GM21576 (cell line): ENCODE measurements around the gene HPS6.
"Not testable (repeated sequence)": the region's sequence is repeated elsewhere in the genome, so short reads cannot be mapped to it uniquely, and the experiment has no call there.

ENCODE experiments used
- ATAC-seq: cut with Tn5 transposase; IDR thresholded peaks from one replicate; pipeline ENCODE4 v1.9.1; 2021; ENCODE audit warnings: mild to moderate bottlenecking, moderate library complexity; ENCODE audit not compliant: unreplicated experiment

The HPS6 gene

DNA sequence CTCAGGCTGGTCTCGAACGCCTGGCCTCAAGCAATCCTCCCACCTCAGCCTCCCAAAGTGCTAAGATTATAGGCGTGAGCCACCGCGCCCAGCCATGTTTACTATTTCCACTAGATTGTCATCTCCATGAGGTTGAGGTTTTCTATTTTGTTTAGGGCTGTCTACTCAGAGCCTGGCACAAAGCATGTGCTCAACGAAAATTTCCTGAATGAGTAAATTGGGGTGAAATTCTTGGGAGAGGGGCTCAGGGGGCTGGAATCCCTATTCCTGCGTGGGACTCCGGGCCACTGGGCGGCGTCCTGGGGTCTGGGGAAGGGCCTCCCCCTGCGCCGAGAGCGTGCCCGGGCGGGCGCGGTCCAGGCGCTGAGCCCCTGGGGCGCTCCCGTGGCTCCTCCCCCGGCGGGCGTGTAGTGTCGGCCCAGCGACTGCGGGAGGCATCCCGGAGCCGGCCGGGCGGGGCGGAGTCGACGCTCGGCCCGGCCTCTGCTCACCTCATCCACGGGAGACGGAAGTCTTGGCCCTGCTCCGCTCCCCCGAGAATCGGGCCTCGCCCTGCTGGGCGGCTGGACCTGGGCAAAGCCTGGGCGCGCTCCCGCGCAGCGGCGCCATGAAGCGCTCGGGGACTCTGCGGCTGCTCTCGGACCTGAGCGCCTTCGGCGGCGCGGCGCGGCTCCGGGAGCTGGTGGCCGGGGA is at the start of gene HPS6:
TSS of gene HPS6 (plus strand) at position 482 of the 693 bp plus-strand sequence. CDS start at position 608, 126 bp downstream.
- peak; percentile 89 for ATAC-seq

DNA sequence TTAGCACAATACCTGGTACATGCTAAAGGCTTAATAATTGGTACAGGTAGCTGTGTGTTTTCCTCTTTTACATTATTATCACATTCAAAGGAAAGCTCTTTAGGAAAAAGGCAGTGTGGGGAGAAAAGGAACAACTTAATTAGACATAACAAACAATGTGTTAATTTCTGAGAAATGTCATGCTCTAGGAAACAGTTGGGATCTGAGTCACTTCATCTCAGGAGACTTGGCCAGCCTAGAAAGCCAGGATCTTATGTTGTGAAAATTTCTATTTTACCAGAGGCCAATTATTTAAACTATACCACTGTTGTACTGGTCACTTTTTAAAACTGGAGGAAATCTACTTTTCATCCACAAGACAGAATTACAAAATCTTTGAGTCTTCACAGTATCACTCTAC is 48.7 kb upstream of the HPS6 start:
- ATAC-seq = no peak

DNA sequence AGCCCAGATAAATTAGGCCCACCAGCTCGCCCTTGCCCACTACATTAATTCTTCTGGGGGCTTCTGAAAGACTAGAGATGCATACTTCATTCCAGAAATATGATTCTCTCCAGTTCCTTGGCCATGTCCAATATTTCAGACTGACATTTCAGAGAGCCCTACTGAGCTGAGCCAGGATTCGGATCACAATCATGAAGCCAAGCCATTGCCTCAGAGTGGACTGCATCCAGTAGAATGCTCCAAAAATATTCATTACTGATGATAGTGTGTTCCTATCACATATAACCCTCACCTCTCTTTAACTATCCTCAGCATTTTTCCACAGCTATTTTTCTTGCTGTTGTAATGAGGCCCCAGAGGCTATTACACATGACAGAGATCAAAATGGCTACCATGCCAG is 47.9 kb upstream of the HPS6 start:
- ATAC-seq = no peak

DNA sequence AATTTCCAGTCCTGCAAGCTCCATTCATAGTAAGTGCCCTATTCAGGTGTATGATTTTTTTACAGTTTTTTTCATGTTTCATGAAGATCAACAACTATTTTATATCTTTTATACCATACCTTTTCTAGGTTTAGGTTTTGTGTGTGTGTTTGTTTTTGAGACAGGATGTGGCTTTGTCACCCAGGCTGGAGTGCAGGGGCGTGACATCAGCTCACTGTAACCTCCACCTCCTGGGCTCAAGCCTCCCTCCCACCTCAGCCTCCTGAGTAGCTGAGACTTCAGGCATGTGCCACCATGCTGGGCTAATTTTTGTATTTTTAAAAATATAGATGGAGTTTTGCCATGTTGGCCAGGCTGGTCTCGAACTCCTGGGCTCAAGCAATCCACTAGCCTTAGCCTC is 44.2 kb upstream of the HPS6 start:
- ATAC-seq = no peak

DNA sequence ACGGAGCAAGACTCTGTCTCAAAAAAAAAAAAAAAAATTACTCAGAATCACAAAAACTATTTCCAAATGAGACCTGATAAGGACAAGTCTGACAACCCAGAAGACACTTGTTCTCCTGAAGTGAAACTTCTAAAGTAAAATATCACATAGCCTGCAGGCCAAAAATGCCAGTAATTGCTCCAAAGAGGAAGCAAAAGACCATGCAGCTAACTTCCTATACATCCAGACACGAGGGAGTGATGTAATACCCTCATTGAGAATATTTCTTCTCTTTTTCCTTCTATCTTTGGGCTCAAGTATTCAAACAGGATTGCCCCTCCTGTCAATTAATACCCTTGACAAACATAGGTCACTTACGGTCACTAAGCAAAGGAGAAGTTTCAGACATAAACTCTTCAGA is 40.4 kb upstream of the HPS6 start:
- ATAC-seq = no peak

DNA sequence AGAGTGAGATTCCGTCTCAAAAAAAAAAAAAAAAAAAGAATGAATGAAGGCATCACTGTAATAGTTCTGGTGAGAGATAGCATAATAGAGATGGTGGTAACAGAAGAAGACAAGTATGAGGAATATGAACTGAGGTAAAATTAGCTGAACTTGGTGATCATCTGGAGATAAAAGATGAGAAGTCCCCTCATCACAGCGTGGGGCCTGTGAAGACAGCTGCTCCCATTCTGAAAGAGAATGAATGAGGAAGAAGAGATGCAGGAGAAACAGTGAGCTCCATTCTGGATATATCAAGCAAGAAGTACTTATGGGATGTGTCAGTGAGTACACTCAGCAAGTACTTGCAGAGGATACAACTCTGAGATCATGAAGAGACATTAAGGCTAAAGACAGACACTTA is 37.9 kb upstream of the HPS6 start:
- ATAC-seq = no peak

DNA sequence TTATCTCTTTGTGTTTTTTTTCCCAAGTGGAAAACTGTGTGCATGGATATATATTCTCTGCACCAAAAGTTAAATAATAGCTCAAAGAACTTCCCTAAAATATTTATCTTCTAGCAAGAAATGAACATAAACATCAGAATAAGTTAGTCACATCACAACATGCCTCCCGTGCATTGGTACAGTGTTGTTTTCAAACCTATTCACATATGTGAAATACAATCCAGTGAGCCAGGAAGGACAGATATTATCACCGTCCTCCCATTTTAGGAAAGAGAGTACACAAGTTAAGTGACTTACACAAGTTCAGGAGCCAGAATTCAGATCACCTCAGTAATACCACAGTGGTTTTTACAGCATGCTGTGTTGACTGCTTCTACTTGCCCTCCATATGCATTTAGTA is 31.4 kb upstream of the HPS6 start:
- no peak for ATAC-seq

DNA sequence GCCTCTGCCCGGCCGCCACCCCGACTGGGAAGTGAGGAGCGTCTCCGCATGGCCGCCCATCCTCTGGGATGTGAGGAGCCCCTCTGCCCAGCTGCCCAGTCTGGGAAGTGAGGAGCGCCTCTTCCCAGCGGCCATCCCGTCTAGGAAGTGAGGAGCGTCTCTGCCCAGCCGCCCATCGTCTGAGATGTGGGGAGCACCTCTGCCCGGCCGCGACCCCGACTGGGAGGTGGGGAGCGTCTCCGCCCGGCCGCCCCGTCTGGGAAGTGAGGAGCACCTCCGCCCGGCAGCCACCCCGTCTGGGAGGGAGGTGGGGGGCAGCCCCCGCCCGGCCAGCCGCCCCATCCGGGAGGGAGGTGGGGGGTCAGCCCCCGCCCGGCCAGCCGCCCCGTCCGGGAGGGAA is 29.3 kb upstream of the HPS6 start:
- not testable (repeated sequence) for ATAC-seq

DNA sequence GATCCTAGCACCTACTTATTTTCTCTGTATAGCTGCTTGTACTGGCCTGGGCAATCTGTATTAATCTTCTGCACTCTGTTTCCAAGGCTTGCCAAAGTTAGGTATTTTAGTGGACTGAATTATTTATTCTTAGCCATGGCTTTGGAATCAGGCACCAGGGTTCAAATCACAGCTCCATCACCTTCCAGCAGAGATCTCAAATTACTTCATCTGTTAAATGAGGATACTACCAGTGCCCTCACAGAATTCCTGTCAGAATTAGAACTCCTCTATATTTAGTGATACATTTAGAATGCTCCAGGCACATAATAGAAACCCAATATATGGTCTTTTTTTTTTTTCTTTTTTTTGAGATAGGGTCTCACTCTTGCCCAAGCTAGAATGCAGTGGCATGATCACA is 26.7 kb upstream of the HPS6 start:
- no peak for ATAC-seq

DNA sequence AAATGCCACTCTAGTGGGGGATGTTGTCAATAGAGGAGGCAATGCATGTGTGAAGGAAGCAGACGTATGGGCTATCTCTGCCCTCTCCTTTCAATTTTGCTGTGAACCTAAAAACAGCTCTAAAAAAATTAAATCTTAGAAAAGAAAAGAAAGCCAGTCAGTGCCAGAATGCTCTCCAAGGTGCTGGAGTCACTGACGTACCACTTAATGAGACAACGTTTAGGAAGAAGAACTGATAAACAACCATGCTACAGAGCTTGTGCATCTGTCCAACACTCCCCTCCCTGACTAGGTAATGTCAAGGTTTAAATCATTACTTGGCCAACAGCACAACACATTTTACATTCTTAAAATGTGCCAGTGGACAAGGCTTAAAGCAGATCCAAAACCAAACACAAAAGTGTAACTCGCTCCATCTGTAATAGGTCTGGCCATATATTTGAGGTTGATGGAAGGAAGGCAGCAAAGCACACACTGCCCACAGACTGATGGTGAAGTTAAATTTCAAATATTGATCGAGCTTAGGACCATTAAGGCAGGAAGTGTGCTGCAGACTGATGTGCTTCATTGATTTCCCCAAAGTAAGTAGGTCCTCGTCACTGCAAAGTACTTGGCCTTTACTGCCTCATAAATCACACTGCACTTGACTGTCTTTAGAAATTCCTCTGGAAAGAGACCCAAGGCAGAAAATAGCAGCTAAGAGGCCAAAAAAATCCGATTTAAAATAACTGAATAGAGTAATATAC is 24.7 kb upstream of the HPS6 start:
- ATAC-seq = no peak

DNA sequence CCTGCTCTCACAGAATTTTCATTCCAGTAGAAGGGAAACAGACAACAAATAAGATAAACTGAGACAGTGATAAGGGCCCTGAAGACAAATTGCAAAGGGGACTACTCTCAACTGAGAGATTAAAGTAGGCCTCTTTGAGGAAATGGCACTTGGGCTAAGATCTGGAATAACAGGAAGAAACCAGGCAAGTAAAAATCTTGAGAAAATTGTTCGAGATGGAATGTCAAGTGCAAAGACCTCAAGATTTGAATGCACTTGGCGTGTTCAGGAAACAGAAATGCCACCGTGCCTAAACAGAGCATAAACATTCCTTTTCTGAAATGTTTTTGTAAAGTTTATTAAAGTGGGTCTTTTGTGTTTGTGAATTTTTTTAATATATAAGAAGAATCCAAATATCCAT is 19.9 kb upstream of the HPS6 start:
- no peak for ATAC-seq

DNA sequence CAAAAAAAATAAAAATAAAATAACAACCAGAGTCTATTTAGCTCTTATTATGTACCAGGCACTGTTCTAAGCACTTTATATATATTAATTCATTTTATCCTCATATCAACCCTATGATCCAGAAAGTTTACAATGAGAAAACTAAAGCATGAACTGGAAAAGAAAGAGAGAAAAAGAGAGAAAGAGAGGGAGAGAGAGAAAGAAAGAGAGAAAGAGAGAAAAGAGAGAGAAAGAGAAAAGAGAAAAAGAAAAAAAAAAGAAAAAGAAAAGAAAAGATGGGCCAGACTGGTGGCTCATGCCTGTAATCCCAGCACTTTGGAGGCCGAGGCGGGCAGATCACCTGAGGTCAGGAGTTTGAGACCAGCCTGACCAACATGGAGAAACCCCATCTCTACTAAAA is 19.1 kb upstream of the HPS6 start:
- no peak for ATAC-seq

DNA sequence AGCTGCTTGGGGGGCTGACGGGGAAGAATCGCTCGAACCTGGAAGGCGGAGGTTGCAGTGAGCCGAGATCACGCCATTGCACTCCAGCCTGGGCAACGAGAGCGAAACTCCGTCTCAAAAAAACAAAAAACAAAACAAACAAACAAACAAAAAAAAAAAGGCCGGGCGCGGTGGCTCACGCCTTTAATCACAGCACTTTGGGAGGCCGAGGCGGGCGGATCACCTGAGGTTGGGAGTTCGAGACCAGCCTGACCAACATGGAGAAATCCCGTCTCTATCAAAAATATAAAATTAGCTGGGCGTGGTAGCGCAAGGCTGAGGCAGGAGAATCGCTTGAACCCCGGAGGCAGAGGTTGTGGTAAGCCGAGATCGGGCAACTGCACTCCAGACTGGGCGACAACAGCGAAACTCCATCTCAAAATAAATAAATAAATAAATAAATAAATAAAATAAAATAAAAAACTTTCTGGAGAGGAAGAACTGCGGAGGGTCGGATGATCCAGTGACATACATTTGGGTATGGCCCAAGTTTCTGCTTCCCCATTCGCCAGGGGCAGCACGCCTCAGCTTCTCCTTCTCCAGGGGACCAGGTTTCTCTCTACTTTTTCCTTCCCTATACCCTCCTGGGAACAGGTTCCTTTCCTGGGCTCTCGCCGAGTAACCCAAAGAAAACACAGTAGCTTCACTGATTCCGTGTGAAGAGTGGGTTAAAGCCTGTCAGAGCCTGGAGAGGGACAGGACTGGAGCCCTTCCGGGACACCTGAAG is 10.1 kb upstream of the HPS6 start:
- ATAC-seq = not testable (repeated sequence)

DNA sequence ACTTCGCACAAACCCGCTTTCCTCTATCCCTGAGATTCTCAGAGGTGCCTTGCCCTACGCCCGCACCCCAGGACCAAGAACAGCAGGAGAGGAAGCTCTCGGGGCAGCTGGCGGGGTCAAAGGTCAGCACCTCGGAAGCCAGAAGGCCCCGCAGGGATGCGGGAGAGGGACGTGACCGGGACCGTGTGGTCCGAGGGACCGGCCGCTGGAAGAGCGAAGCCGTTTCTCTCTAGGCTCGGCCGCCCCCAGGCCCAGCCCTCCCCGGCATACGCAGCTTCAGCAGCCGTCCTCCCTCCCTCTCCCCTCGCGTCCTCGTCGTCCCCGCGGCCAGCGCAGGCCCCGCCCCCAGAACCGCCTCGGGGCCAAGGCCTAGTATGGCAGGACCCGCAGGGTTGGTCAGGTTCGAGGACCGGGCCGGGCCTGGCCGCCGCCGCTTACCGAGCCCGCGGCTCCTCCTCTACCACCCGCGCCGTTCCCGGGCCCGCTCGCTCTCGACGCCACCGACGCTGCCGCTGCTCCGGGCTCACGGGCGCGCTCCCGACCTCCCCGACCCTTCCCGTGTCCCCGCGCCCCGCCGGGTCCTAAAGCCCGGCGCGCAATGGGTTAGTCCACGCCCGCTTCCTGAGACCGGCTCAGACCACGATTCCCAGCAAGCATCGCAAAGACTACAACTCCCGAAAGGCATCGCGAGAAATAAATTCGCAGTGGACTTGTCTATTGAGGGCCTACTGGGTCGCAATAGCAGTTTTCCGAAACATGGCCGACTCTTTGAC is 9.3 kb upstream of the HPS6 start, which contains the start of gene ARMH3:
TSS of gene ARMH3 (minus strand) at position 527 of the 773 bp plus-strand sequence. CDS start 16,059 bp downstream, outside the sequence.
- peak; percentile 91 for ATAC-seq

DNA sequence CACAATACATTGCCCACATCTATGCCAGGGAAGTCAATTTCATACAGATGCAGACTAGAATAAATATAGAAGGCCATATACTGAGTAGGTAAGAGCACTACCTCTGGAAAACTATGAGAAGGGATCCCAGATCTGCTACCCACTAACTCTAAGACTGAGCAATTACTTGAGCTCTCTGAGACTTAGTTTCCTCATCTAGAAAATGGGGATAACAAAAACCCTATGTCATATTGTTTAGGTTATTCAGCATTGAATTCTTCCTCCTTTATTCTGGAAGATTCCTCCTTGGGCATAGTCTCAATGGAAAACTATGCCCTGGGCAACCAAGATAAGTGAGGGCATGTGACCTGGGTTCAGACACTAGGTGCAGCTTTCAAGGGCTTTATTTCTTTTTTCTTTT is 5.2 kb upstream of the HPS6 start:
- no peak for ATAC-seq

DNA sequence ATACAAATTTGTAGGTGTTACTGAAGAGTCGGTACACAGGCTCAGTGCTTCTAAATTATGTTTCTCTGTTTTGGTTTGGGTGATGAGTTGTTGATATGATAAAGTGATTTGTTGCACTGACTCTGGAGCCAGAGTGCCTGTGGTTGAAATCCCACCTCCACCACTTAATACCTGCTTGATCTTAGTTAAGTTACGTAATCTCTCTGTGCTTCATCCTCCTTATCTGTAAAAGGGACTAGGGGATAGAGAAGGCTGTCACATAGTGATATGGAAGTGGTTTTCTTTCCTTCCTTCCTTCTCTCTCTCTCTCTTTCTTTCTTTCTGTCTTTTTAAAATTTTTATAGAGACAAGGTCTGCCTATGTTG is 664 bp upstream of the HPS6 start:
- no peak for ATAC-seq

DNA sequence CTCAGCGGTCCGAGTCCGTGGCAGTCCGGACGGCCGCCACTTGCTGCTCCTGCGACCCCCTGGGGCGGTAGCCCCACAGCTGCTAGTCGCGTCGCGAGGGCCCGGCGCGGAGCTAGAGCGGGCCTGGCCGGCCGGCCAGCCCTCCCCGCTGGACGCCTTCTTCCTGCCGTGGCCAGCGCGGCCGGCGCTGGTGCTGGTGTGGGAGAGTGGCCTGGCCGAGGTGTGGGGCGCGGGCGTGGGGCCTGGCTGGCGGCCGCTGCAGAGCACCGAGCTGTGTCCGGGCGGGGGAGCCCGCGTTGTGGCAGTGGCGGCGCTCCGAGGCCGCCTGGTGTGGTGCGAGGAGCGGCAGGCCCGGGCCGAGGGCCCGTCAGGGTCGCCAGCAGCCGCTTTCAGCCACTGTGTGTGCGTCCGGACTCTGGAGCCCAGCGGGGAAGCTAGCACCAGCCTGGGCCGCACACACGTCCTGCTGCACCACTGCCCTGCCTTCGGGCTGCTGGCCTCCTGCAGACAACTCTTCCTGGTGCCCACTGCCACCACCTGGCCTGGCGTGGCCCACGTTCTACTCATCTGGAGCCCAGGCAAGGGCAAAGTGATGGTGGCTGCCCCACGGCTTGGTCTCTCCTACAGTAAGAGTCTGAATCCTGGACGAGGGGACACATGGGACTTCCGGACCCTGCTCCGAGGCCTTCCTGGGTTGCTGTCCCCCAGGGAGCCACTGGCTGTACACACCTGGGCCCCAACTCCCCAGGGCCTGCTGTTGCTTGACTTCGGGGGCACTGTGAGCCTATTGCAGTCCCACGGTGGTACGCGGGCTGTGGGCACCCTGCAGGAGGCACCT is 631 bp downstream of the HPS6 start:
- ATAC-seq = peak; percentile 20

DNA sequence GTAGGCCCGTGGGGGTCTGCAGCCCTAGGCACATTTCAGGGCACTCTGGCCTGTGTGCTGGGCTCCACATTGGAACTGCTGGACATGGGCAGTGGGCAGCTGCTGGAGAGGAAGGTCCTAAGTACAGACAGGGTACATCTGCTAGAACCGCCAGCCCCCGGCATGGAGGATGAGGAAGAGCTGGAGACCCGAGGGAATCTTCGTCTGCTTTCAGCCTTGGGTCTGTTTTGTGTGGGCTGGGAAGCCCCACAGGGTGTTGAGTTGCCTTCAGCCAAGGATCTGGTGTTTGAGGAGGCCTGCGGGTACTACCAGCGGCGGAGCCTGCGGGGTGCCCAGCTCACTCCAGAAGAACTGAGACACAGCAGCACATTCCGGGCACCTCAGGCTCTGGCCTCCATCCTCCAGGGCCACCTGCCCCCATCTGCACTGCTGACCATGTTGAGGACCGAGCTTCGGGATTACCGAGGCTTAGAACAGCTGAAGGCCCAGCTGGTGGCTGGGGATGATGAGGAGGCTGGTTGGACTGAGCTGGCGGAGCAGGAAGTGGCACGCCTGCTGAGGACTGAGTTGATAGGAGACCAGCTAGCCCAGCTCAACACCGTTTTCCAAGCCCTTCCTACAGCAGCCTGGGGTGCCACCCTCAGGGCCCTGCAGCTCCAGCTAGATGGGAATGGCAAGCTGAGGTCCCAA is 1.4 kb downstream of the HPS6 start:
- no peak for ATAC-seq

DNA sequence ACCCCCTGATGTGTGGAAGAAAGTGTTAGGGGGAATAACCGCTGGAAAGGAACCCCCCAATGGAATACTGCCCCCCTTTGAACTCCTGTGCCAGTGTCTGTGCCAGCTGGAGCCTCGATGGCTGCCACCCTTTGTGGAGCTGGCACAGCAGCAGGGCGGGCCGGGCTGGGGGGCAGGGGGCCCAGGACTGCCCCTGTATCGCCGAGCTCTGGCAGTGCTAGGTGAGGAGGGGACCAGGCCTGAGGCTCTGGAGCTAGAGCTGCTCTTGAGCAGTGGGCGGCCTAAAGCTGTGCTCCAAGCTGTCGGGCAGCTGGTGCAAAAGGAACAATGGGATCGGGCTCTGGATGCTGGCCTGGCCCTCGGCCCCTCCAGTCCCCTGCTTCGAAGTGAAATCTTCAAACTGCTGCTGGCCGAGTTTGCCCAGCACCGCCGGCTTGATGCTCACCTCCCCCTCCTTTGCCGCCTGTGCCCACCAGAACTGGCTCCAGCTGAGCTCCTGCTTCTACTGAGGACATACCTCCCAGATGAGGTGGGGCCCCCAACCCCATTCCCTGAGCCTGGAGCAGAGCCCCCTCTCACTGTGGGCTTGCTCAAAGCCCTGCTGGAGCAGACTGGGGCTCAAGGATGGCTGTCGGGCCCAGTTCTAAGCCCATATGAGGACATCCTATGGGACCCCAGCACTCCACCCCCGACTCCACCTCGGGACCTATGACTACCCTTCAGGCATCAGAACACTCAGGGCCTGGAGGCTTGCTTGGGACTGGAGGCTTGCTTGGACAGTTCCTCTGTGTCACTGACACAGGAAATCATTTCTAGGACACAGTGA is 2.2 kb downstream of the HPS6 start:
- ATAC-seq = no peak
